ENCODE data around the gene MYBPC3. TPM values are rescaled to one million over a fixed set of nuclear protein-coding genes. Genes with fewer than 3 reads are reported as not detected.

Gene MYBPC3
- total and polyA plus RNA-seq, 2 experiments from 2014 or later: not detected

DNA sequence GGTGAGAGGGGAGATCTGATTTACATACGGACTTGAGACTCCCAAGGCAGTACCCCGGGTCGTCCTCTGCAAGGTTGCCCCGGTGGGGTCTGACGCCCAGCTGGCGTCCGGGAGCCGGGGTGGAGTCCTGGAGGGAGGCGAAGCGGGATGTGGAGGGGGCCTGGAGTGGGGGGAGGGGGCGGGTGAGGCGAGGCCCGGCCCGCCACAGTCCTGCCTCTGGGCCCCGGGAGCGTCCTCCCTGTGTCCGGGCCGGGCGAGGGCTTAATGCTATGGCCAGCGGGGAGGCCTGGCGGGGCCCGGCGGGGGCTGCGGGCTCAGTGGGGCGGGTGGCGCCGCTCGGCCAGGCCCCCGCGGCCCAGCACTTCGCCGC, 2.4 kb upstream of the MYBPC3 start (continued):
- TF ChIP-seq ZNF114 (CRISPR knock-in tag; IDR thresholded peaks at IDR 0.05) (no peak), ZNF331 (CRISPR knock-in tag; IDR thresholded peaks at IDR 0.05; ENCODE audit: low read depth) (no peak), CTCF (conservative IDR thresholded peaks at IDR 0.05; ENCODE audit: low read depth in 2 of 2) (no peak)

- no peaks in the 10 kb centered on the region for H3K9me3 Mint-ChIP-seq
Observed at GRCh38 chr11:47353978-47354774, 1.7 kb upstream of the MYBPC3 start.

More at GRCh38 chr11:47353978-47354774, 1.7 kb upstream of the MYBPC3 start:
- Histone ChIP-seq H3K4me1 (ENCODE audit: insufficient read depth) (peaks cover 7% of the 10 kb centered on the region; the same call in 1 of the 2 replicates), H3K79me2 (replicated peaks; ENCODE audit: insufficient read depth) (no peaks in the 10 kb centered on the region), H3K4me2 (peak overlapping the region; percentile 71), H3K4me3 (peak overlapping the region; percentile 71), H4K20me1 (replicated peaks; ENCODE audit: insufficient read depth) (no peaks in the 10 kb centered on the region), H3K27ac (ENCODE audit: low read depth) (no peak overlapping the region), H3K27me3 (ENCODE audit: insufficient read depth) (no peaks in the 10 kb centered on the region), H2AFZ (peak overlapping the region; percentile 93), H3K36me3 (ENCODE audit: insufficient read depth) (no peaks in the 10 kb centered on the region), H3K9me2 (ENCODE audit: insufficient read depth) (no peaks in the 10 kb centered on the region), H3F3A (replicated peaks; ENCODE audit: low read depth) (peaks cover 17% of the 10 kb centered on the region)
- no peaks in the 10 kb centered on the region; the same call in 2 of the 3 replicates for H3K36me3 Mint-ChIP-seq (ENCODE audit: low read depth)
- peaks cover 11% of the 10 kb centered on the region for H3K27me3 Mint-ChIP-seq (ENCODE audit: insufficient read depth, low read depth, poor library complexity)
- H3K4me1 Mint-ChIP-seq: peaks cover 8% of the 10 kb centered on the region
- peak overlapping the region; percentile 13; the same call in 1 of the 2 replicates for H3K27ac Mint-ChIP-seq
- H3K4me3 Mint-ChIP-seq: peak overlapping the region; percentile 68
- TF ChIP-seq CTCF (conservative IDR thresholded peaks at IDR 0.05; ENCODE audit: low read depth in 2 of 2): no peak
- no peak for TF ChIP-seq EZH2 (IDR thresholded peaks at IDR 0.05; ENCODE audit: low read depth, unreplicated experiment)
- TF ChIP-seq STAT1 (IDR thresholded peaks at IDR 0.05; ENCODE audit: unreplicated experiment): no peak
- TF ChIP-seq, protein P1, sequence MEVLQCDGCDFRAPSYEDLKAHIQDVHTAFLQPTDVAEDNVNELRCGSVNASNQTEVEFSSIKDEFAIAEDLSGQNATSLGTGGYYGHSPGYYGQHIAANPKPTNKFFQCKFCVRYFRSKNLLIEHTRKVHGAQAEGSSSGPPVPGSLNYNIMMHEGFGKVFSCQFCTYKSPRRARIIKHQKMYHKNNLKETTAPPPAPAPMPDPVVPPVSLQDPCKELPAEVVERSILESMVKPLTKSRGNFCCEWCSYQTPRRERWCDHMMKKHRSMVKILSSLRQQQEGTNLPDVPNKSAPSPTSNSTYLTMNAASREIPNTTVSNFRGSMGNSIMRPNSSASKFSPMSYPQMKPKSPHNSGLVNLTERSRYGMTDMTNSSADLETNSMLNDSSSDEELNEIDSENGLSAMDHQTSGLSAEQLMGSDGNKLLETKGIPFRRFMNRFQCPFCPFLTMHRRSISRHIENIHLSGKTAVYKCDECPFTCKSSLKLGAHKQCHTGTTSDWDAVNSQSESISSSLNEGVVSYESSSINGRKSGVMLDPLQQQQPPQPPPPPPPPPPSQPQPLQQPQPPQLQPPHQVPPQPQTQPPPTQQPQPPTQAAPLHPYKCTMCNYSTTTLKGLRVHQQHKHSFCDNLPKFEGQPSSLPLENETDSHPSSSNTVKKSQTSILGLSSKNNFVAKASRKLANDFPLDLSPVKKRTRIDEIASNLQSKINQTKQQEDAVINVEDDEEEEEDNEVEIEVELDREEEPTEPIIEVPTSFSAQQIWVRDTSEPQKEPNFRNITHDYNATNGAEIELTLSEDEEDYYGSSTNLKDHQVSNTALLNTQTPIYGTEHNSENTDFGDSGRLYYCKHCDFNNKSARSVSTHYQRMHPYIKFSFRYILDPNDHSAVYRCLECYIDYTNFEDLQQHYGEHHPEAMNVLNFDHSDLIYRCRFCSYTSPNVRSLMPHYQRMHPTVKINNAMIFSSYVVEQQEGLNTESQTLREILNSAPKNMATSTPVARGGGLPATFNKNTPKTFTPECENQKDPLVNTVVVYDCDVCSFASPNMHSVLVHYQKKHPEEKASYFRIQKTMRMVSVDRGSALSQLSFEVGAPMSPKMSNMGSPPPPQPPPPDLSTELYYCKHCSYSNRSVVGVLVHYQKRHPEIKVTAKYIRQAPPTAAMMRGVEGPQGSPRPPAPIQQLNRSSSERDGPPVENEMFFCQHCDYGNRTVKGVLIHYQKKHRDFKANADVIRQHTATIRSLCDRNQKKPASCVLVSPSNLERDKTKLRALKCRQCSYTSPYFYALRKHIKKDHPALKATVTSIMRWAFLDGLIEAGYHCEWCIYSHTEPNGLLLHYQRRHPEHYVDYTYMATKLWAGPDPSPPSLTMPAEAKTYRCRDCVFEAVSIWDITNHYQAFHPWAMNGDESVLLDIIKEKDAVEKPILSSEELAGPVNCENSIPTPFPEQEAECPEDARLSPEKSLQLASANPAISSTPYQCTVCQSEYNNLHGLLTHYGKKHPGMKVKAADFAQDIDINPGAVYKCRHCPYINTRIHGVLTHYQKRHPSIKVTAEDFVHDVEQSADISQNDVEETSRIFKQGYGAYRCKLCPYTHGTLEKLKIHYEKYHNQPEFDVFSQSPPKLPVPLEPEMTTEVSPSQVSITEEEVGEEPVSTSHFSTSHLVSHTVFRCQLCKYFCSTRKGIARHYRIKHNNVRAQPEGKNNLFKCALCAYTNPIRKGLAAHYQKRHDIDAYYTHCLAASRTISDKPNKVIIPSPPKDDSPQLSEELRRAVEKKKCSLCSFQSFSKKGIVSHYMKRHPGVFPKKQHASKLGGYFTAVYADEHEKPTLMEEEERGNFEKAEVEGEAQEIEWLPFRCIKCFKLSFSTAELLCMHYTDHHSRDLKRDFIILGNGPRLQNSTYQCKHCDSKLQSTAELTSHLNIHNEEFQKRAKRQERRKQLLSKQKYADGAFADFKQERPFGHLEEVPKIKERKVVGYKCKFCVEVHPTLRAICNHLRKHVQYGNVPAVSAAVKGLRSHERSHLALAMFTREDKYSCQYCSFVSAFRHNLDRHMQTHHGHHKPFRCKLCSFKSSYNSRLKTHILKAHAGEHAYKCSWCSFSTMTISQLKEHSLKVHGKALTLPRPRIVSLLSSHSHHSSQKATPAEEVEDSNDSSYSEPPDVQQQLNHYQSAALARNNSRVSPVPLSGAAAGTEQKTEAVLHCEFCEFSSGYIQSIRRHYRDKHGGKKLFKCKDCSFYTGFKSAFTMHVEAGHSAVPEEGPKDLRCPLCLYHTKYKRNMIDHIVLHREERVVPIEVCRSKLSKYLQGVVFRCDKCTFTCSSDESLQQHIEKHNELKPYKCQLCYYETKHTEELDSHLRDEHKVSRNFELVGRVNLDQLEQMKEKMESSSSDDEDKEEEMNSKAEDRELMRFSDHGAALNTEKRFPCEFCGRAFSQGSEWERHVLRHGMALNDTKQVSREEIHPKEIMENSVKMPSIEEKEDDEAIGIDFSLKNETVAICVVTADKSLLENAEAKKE (CRISPR knock-in tag; IDR thresholded peaks at IDR 0.05): no peak
- TF ChIP-seq JUNB (IDR thresholded peaks at IDR 0.05; ENCODE audit: unreplicated experiment): no peak
- TF ChIP-seq ZNF114 (CRISPR knock-in tag; IDR thresholded peaks at IDR 0.05): no peak
- no peak for TF ChIP-seq ETS1 (IDR thresholded peaks at IDR 0.05)
- no peak for TF ChIP-seq ZNF331 (CRISPR knock-in tag; IDR thresholded peaks at IDR 0.05; ENCODE audit: low read depth)
- DNase-seq (ENCODE audit: low spot score) (no peak), ATAC-seq (no peak)

Data from GM23338 (cell line).